Gastrocnemius medialis (tissue), 4 donors: Measurements from ENCODE around the gene RPS27L. TPM values are rescaled to one million over a fixed set of nuclear protein-coding genes. Genes with fewer than 3 reads are reported as not detected.

Experiments
- ATAC-seq, 2 donors: fragments of 150-250 bp; one replicate each; pipeline ENCODE4 v1.9.1; 2016
- DNase-seq, 2 donors: peaks; one replicate each; pipeline ENCODE4 v3.0.0-alpha.2; 2019
- H3K27ac ChIP-seq, 4 donors: fragments of 200-600 bp; sonication (generic); 1 replicate in 1 of 4; 2 replicates in 3 of 4; pipeline ENCODE4 v1.5.1; 2016 to 2018; ENCODE audit warnings: mild to moderate bottlenecking in 2 of 4, moderate library complexity in 1 of 4
- H3K27me3 ChIP-seq, 3 donors: fragments of 200-600 bp; sonication (generic) in 2 of 3; 1 replicate in 1 of 3; 2 replicates in 2 of 3; pipeline versions ENCODE4 v1.5.1 to v1.6.0; 2016 to 2019; ENCODE audit warnings: mild to moderate bottlenecking in 1 of 3, moderate library complexity in 1 of 3
- H3K36me3 ChIP-seq, 2 donors: fragments of 200-600 bp; sonication (generic) in 1 of 2; one replicate each; pipeline ENCODE4 v1.5.1; 2017 to 2018
- H3K4me1 ChIP-seq, 2 donors: fragments of 200-600 bp; sonication (generic) in 1 of 2; one replicate each; pipeline ENCODE4 v1.5.1; 2016 to 2017; ENCODE audit warnings: mild to moderate bottlenecking in 2 of 2
- H3K4me3 ChIP-seq, 4 donors: fragments of 200-600 bp; sonication (generic) in 3 of 4; 1 replicate in 1 of 4; 2 replicates in 3 of 4; pipeline ENCODE4 v1.5.1; 2016 to 2019; ENCODE audit warnings: mild to moderate bottlenecking in 2 of 4
- H3K9me3 ChIP-seq, 3 donors: fragments of 200-600 bp; sonication (generic) in 2 of 3; 1 replicate in 1 of 3; 2 replicates in 2 of 3; pipeline ENCODE4 v1.5.1; 2016 to 2019
- POLR2A ChIP-seq, 2 donors: fragments of 450-650 bp; IDR thresholded peaks; one replicate each; pipeline ENCODE4 v1.6.1; 2017; ENCODE audit warnings: antibody characterized with exemption in 2 of 2, mild to moderate bottlenecking in 2 of 2, moderate library complexity in 2 of 2
- in situ Hi-C, 4 donors: fragments of 200-750 bp; cut with MboI; loops; one replicate each; pipeline versions ENCODE4 v1.15.0 to v1.8.0; 2017; ENCODE audit warnings: low sequenced_read_pairs in 4 of 4
- intact Hi-C: fragments of 100-400 bp; cut with DNase I; formaldehyde crosslinking; loops from one replicate; pipeline ENCODE4 v1.15.1; 2023; ENCODE audit warnings: low total_unique reads
- total RNA-seq, 4 donors: library from RNA; depleted of rRNA; stranded (reverse); fragments of >200 nt; gene quantifications; one replicate each; pipeline versions ENCODE4 v1.1.0 to v1.2.3, GENCODE V29; 2016
- TF ChIP-seq, protein P1 (sequence below), 5 experiments: fragments of 450-650 bp in 3 of 5; fragments of 200-600 bp in 2 of 5; sonication (generic) in 2 of 5; IDR thresholded peaks in 4 of 5; conservative IDR thresholded peaks in 1 of 5; 1 replicate in 4 of 5; 2 replicates in 1 of 5; pipeline ENCODE4 v1.5.1; 2016 to 2019; ENCODE audit warnings: antibody characterized with exemption in 5 of 5, mild to moderate bottlenecking in 3 of 5, moderate library complexity in 3 of 5

RPS27L gene
- total RNA-seq, 4 donors from 2014 or later, result 53.0 to 145 (median 78.0) TPM

DNA sequence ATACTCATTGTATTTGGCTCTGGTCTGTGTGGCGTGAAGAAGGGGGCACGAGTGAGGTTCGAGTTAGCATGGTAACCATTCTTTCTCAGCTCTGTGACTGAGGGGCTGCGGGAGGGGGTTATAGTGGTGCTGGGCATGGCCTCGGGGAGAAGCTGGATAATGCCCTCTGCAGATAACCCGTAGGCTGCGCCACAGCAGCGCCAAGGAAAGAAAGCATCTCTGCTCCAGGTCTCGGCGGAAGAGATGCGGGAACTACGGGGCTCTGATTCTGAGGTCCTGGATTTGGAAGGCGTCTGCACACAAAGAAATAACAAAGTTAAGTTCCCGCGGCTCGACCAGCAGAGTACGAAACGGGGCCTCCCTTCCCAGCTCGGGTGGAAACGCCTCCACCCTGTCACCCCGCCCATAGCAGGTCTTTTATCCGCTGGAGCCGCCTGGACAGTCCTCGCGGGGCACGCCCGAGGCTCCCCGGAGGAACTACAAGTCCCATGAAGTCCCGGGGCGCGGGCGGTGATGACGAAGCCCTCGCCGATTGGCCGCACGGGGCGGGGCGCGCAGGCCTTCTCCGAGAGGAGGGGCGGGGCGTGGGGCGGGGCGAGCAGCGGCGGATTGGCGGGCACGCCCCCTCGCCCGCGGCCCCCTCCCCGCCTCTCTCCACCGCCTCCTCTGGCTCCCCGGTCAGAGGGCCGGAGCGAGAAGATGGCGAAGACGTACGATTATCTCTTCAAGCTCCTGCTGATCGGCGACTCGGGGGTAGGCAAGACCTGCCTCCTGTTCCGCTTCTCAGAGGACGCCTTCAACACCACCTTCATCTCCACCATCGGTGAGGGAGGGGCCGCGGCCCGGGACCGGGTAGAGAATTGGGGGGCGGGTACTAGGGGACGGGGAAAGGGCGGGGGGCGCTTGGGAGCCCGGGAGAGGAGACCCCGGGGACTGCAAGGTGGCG, 31.9 kb upstream of the RPS27L start, which contains the start of gene RAB8B:
RAB8B (plus strand) TSS at position 681 of the 946 bp plus-strand sequence; CDS start at position 700, 19 bp downstream.
- intact Hi-C loops, result loop anchor here (1.0 to 5.0 kb wide), 5 partner anchors 16 to 140 kb away; partner anchors contain the start of genes APH1B and RPS27L
- Histone ChIP-seq H3K9me3 (no peaks in the 10 kb centered on the region), H3K27me3 (no peaks in the 10 kb centered on the region), H3K4me3 (peak within 1 kb of the TSS; percentile 74 to 99 (median 83)), H3K27ac (peak within 1 kb of the TSS; percentile 76 to 95 (median 84)), H3K36me3 (no peaks in the 10 kb centered on the region), H3K4me1 (peaks cover 7 to 27% of the 10 kb centered on the region in 2 donors)
- peak; percentile 97 for DNase-seq
- TF ChIP-seq, protein P1, sequence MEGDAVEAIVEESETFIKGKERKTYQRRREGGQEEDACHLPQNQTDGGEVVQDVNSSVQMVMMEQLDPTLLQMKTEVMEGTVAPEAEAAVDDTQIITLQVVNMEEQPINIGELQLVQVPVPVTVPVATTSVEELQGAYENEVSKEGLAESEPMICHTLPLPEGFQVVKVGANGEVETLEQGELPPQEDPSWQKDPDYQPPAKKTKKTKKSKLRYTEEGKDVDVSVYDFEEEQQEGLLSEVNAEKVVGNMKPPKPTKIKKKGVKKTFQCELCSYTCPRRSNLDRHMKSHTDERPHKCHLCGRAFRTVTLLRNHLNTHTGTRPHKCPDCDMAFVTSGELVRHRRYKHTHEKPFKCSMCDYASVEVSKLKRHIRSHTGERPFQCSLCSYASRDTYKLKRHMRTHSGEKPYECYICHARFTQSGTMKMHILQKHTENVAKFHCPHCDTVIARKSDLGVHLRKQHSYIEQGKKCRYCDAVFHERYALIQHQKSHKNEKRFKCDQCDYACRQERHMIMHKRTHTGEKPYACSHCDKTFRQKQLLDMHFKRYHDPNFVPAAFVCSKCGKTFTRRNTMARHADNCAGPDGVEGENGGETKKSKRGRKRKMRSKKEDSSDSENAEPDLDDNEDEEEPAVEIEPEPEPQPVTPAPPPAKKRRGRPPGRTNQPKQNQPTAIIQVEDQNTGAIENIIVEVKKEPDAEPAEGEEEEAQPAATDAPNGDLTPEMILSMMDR (IDR thresholded peaks at IDR 0.05 in 4 of 5, conservative IDR thresholded peaks at IDR 0.05 in 1 of 5), result peak in 1 of 5 experiments; percentile 18
- peak; percentile 72 to 78 for TF ChIP-seq POLR2A (IDR thresholded peaks at IDR 0.05)
- ATAC-seq, result peak; percentile 90
- in situ Hi-C loops, result no loop called here

DNA sequence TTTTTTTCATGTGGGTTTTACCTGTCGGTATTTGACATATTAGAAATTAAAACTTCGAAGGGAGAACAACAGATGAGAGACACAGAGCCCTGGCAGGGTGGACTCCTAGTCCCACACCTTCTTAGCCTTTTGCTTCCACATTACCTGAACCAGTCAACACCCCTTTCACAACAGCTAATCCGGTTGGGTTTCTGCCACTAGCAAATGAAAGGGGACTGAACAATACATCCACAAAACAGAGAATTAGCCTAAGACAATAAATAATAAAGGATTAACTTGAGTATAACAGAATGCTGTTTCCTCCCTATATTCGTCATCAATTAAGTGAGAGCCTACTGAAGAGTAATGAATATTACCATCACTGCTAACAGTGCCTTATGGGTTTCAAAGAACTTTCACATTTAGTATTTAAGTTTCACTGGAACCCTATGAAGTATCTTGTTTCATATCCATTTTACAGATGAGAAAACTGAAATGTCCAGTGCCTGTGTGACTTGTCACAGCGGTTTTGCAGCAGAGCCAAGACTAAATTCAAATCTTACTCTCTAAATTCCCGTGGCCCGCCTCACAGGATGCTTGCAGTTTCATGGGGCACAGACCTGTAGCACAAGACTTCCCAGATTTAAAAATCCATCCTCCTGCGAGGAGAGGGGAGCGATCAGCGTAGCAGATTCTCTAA, 31.1 kb upstream of the RPS27L start:
- in situ Hi-C loops, result no loop called here
- Histone ChIP-seq H3K9me3 (no peaks in the 10 kb centered on the region), H3K4me3 (peak overlapping the region; percentile 74 to 99 (median 83)), H3K27me3 (no peaks in the 10 kb centered on the region), H3K4me1 (peaks cover 7 to 22% of the 10 kb centered on the region in 2 donors), H3K36me3 (no peaks in the 10 kb centered on the region), H3K27ac (peak overlapping the region; percentile 76 to 95 (median 84))
- no peak for TF ChIP-seq POLR2A (IDR thresholded peaks at IDR 0.05)
- TF ChIP-seq, protein P1 (IDR thresholded peaks at IDR 0.05 in 4 of 5, conservative IDR thresholded peaks at IDR 0.05 in 1 of 5), result no peak
- peak in 1 of 2 donors; percentile 1 for ATAC-seq
- intact Hi-C loops, result loop anchor here (2.0 to 5.0 kb wide), 3 partner anchors 16 to 140 kb away; partner anchors contain the start of gene APH1B
- DNase-seq, result no peak

DNA sequence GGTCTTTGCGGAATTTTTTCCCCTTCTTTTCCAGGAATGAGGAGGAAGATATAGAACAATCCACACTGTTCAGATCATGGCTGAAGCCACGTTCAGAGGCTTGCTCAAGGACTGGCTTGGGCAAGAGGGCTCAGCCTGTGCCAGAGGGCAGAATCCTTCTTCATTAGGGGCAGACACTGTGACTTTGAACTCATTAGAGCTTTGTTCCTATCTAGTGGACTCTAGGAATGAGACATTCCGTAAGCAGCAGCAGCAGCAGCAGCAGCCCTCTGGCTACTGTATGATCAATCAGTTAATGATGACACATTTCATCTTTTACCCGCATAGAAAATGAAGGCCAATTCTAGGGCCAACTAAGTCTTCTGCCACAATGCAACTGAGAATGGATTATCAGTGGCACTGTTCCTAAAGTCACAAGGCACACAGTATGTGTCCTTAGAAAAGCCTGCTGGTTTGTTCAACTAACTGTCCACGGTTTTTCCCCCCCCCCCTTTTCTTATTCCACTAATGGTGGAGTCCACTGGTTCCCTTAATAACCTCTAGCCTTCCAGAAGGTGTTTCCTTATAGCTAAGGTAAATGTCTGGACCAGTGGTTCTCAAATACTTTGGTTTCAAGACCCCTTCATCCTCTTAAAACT, 30.4 kb upstream of the RPS27L start:
- in situ Hi-C loops, result no loop called here
- ATAC-seq, result no peak
- Histone ChIP-seq H3K4me3 (no peak overlapping the region), H3K27ac (no peak overlapping the region), H3K36me3 (no peaks in the 10 kb centered on the region), H3K27me3 (no peaks in the 10 kb centered on the region), H3K4me1 (peaks cover 7 to 22% of the 10 kb centered on the region in 2 donors), H3K9me3 (no peaks in the 10 kb centered on the region)
- no peak for DNase-seq
- no peak for TF ChIP-seq POLR2A (IDR thresholded peaks at IDR 0.05)
- TF ChIP-seq, protein P1 (IDR thresholded peaks at IDR 0.05 in 4 of 5, conservative IDR thresholded peaks at IDR 0.05 in 1 of 5), result no peak
- intact Hi-C loops, result loop anchor here (2.0 to 5.0 kb wide), 3 partner anchors 15 to 139 kb away; partner anchors contain the start of gene APH1B

DNA sequence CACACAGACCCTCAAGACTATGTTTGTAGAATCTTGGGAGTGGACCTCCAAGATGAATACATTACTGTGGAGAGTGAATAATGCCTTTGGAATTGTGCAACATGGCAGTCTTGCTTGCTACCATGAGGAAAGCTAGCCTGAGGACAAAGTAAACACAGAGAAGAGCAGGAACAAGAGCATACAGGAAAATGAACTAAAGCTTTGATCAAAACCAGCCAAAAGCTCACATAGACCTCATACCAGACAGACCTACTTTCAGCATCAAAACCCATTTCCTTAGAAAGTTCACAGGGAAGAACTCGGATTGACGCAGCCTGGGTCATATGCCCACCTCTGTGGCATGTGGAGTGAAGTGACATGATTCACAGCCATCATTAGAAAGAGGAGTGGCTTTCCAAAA, 28.8 kb upstream of the RPS27L start:
- Histone ChIP-seq H3K27me3 (no peaks in the 10 kb centered on the region), H3K4me3 (no peak overlapping the region), H3K36me3 (no peaks in the 10 kb centered on the region), H3K27ac (no peak overlapping the region), H3K9me3 (no peaks in the 10 kb centered on the region), H3K4me1 (peaks cover 7 to 11% of the 10 kb centered on the region in 2 donors)
- no peak for TF ChIP-seq POLR2A (IDR thresholded peaks at IDR 0.05)
- TF ChIP-seq, protein P1 (IDR thresholded peaks at IDR 0.05 in 4 of 5, conservative IDR thresholded peaks at IDR 0.05 in 1 of 5), result no peak
- in situ Hi-C loops, result no loop called here
- DNase-seq (no peak), ATAC-seq (no peak)
- intact Hi-C loops, result loop anchor here (5.0 kb wide), 1 partner anchor 91 kb away; the partner anchor contains the start of gene APH1B
